GM12891 (cell line): ENCODE measurements around the gene ZC3H6.

Experiments
- POLR2A ChIP-seq: IDR thresholded peaks from 2 replicates; pipeline ENCODE4 v1.6.1; 2011; ENCODE audit warnings: low read depth, low read length, control low read depth
- TAF1 ChIP-seq: IDR thresholded peaks from 2 replicates; pipeline ENCODE4 v1.6.1; 2011; ENCODE audit warnings: low read depth, low read length, control low read depth

DNA sequence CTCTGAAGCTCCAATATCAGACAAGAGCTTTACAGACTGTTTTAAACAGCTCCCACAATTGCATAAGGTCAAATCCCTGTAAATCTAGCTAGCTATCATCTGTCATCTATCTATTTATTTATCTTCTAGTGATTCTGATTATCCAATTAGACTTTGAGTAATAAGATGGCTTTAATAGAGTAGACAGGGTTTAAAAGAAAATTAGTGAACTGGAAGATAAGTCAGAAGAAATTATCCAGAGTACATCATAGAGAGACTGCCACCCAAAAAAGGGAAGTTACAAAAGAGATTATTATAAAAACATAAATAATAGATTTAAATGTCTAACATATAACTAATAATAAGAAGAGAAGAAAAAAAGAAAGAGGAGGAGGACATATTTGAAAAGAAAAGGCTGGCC lies 12.5 kb upstream of the ZC3H6 start:
- TF ChIP-seq TAF1 (no peak), POLR2A (no peak)
